ENCODE measurements around the gene LRRC74A.

The LRRC74A gene

GRCh38 chr14:76830556-76830955 lies 4.3 kb downstream of the LRRC74A start:
- no peak overlapping the region for H3K27ac ChIP-seq (ENCODE audit: low read depth, low read length)
- no peaks in the 10 kb centered on the region for H3K36me3 ChIP-seq (ENCODE audit: control insufficient read depth, low read length)
- H3K9me2 ChIP-seq (replicated peaks; ENCODE audit: control insufficient read depth, low read length), result no peaks in the 10 kb centered on the region
- H3K79me2 ChIP-seq (ENCODE audit: control insufficient read depth, low read length), result no peaks in the 10 kb centered on the region
- H3K4me1 ChIP-seq (ENCODE audit: control insufficient read depth, low read length), result no peaks in the 10 kb centered on the region
- no peak overlapping the region for H3K4me3 ChIP-seq (ENCODE audit: low read length)
- peaks cover 23% of the 10 kb centered on the region for H3K27me3 ChIP-seq (ENCODE audit: control insufficient read depth, low read length)
- H3K4me2 ChIP-seq (ENCODE audit: low read length), result no peak overlapping the region
- no peaks in the 10 kb centered on the region; the same call in 1 of the 2 replicates for H4K20me1 ChIP-seq (ENCODE audit: control insufficient read depth, insufficient read depth, low read depth, low read length)
- H3K9me3 ChIP-seq (ENCODE audit: control insufficient read depth, insufficient read depth, low read length), result no peaks in the 10 kb centered on the region
- H3F3A ChIP-seq (ENCODE audit: control insufficient read depth, insufficient read depth), result no peaks in the 10 kb centered on the region
- TF ChIP-seq, protein P1, sequence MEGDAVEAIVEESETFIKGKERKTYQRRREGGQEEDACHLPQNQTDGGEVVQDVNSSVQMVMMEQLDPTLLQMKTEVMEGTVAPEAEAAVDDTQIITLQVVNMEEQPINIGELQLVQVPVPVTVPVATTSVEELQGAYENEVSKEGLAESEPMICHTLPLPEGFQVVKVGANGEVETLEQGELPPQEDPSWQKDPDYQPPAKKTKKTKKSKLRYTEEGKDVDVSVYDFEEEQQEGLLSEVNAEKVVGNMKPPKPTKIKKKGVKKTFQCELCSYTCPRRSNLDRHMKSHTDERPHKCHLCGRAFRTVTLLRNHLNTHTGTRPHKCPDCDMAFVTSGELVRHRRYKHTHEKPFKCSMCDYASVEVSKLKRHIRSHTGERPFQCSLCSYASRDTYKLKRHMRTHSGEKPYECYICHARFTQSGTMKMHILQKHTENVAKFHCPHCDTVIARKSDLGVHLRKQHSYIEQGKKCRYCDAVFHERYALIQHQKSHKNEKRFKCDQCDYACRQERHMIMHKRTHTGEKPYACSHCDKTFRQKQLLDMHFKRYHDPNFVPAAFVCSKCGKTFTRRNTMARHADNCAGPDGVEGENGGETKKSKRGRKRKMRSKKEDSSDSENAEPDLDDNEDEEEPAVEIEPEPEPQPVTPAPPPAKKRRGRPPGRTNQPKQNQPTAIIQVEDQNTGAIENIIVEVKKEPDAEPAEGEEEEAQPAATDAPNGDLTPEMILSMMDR (IDR thresholded peaks at IDR 0.05; ENCODE audit: low read depth, low read length, poor library complexity, severe bottlenecking), result no peak
- no peak for TF ChIP-seq EZH2phosphoT487 (IDR thresholded peaks at IDR 0.05; ENCODE audit: borderline replicate concordance, low read length)

DNA sequence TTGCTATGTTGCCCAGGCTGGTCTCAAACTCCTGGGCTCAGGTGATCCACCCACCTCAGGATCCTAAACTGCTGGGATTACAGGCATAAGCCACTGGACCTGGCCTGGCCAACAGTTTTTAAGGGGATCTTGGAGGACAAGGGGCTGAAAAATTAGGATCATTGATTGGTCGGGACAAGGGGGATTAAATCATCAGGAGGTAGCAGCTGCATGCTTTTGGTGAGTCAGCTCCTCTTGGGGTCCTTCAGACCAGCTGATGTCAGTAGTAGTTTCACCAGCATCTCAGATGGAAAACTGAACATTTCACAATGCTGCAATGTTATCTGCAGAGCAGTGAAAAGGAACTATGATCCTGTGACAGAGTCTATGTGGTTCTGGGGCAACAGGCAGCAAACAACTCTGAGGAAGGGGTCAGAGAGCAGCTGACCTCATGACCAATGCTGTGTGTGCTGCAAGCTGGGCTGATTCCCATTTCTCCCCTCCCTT lies 6.3 kb downstream of the LRRC74A start:
- Histone ChIP-seq H4K20me1 (ENCODE audit: control insufficient read depth, insufficient read depth, low read depth, low read length) (no peaks in the 10 kb centered on the region; the same call in 1 of the 2 replicates), H3K9me2 (replicated peaks; ENCODE audit: control insufficient read depth, low read length) (no peaks in the 10 kb centered on the region), H3K4me2 (ENCODE audit: low read length) (no peak overlapping the region), H3K4me1 (ENCODE audit: control insufficient read depth, low read length) (no peaks in the 10 kb centered on the region), H3F3A (ENCODE audit: control insufficient read depth, insufficient read depth) (no peaks in the 10 kb centered on the region), H3K27ac (ENCODE audit: low read depth, low read length) (no peak overlapping the region), H3K79me2 (ENCODE audit: control insufficient read depth, low read length) (no peaks in the 10 kb centered on the region), H3K27me3 (ENCODE audit: control insufficient read depth, low read length) (peaks cover 26% of the 10 kb centered on the region), H3K36me3 (ENCODE audit: control insufficient read depth, low read length) (no peaks in the 10 kb centered on the region), H3K9me3 (ENCODE audit: control insufficient read depth, insufficient read depth, low read length) (no peaks in the 10 kb centered on the region), H3K4me3 (ENCODE audit: low read length) (no peak overlapping the region)
- no peak for TF ChIP-seq EZH2phosphoT487 (IDR thresholded peaks at IDR 0.05; ENCODE audit: borderline replicate concordance, low read length)
- TF ChIP-seq, protein P1 (IDR thresholded peaks at IDR 0.05; ENCODE audit: low read depth, low read length, poor library complexity, severe bottlenecking), result no peak

- no peak for TF ChIP-seq EZH2phosphoT487 (IDR thresholded peaks at IDR 0.05; ENCODE audit: borderline replicate concordance, low read length)
- TF ChIP-seq, protein P1 (IDR thresholded peaks at IDR 0.05; ENCODE audit: low read depth, low read length, poor library complexity, severe bottlenecking), result no peak
- Histone ChIP-seq H3F3A (ENCODE audit: control insufficient read depth, insufficient read depth) (no peaks in the 10 kb centered on the region), H3K27me3 (ENCODE audit: control insufficient read depth, low read length) (peaks cover 30% of the 10 kb centered on the region), H3K9me3 (ENCODE audit: control insufficient read depth, insufficient read depth, low read length) (no peaks in the 10 kb centered on the region), H3K4me2 (ENCODE audit: low read length) (no peak overlapping the region), H4K20me1 (ENCODE audit: control insufficient read depth, insufficient read depth, low read depth, low read length) (no peaks in the 10 kb centered on the region; the same call in 1 of the 2 replicates), H3K9me2 (replicated peaks; ENCODE audit: control insufficient read depth, low read length) (no peaks in the 10 kb centered on the region), H3K4me1 (ENCODE audit: control insufficient read depth, low read length) (no peaks in the 10 kb centered on the region), H3K27ac (ENCODE audit: low read depth, low read length) (no peak overlapping the region), H3K4me3 (ENCODE audit: low read length) (no peak overlapping the region), H3K36me3 (ENCODE audit: control insufficient read depth, low read length) (no peaks in the 10 kb centered on the region), H3K79me2 (ENCODE audit: control insufficient read depth, low read length) (no peaks in the 10 kb centered on the region)
Observed at GRCh38 chr14:76833011-76833410, 6.8 kb downstream of the LRRC74A start.

All from DOHH2 (cell line).